Neutrophil (primary cell): ENCODE results near the gene PLAAT4.
"Not testable (repeated sequence)": the region's sequence is repeated elsewhere in the genome, so short reads cannot be mapped to it uniquely, and the experiment has no call there.

Experiments
- H3K27ac ChIP-seq: fragments of 200-600 bp; sonication (generic); 2 replicates; pipeline ENCODE4 v1.5.1; 2016; ENCODE audit warnings: mild to moderate bottlenecking, moderate library complexity
- H3K27me3 ChIP-seq: fragments of 200-600 bp; sonication (generic); 2 replicates; pipeline ENCODE4 v1.6.0; 2016; ENCODE audit warnings: mild to moderate bottlenecking
- H3K36me3 ChIP-seq: fragments of 200-600 bp; sonication (generic); 2 replicates; pipeline ENCODE4 v1.5.1; 2017
- H3K4me1 ChIP-seq, 2 experiments: fragments of 200-600 bp in 1 of 2; sonication (generic) in 1 of 2; 1 replicate in 1 of 2; 2 replicates in 1 of 2; pipeline versions ENCODE4 v1.5.1 to v1.6.1; 2013 to 2016; ENCODE audit warnings: low read depth in 1 of 2, low read length in 1 of 2, mild to moderate bottlenecking in 1 of 2, moderate library complexity in 1 of 2; ENCODE audit not compliant: control insufficient read depth in 1 of 2, insufficient read depth in 1 of 2
- H3K4me3 ChIP-seq, 2 experiments: fragments of 200-600 bp in 1 of 2; sonication (generic) in 1 of 2; 1 replicate in 1 of 2; 2 replicates in 1 of 2; pipeline ENCODE4 v1.5.1; 2013 to 2016; ENCODE audit warnings: low read depth in 1 of 2, low read length in 1 of 2, mild to moderate bottlenecking in 1 of 2, moderate library complexity in 1 of 2
- H3K9me3 ChIP-seq: fragments of 200-600 bp; sonication (generic); 2 replicates; pipeline ENCODE4 v1.5.1; 2016
- CTCF ChIP-seq: fragments of 200-600 bp; sonication (generic); IDR thresholded peaks from 2 replicates; pipeline ENCODE4 v1.5.1; 2016; ENCODE audit warnings: antibody characterized with exemption

Gene PLAAT4

GRCh38 chr11:63535734-63536133 is 874 bp upstream of the PLAAT4 start:
- H3K4me3 ChIP-seq: no peak overlapping the region
- peaks cover 32% of the 10 kb centered on the region for H3K27me3 ChIP-seq
- TF ChIP-seq CTCF: no peak
- no peaks in the 10 kb centered on the region for H3K36me3 ChIP-seq
- H3K4me1 ChIP-seq: peaks cover 11 to 14% of the 10 kb centered on the region in 2 experiments
- H3K9me3 ChIP-seq: no peaks in the 10 kb centered on the region
- no peak overlapping the region for H3K27ac ChIP-seq

GRCh38 chr11:63537293-63538101 is 889 bp downstream of the PLAAT4 start:
- H3K9me3 ChIP-seq: no peaks in the 10 kb centered on the region
- H3K4me1 ChIP-seq: peaks cover 11 to 14% of the 10 kb centered on the region in 2 experiments
- H3K27ac ChIP-seq: peak overlapping the region; percentile 73
- H3K27me3 ChIP-seq: peaks cover 22% of the 10 kb centered on the region
- no peaks in the 10 kb centered on the region for H3K36me3 ChIP-seq
- TF ChIP-seq CTCF: no peak
- H3K4me3 ChIP-seq: peak overlapping the region; percentile 49 to 57

GRCh38 chr11:63542506-63542905 is 5.9 kb downstream of the PLAAT4 start:
- H3K27ac ChIP-seq, H3K36me3 ChIP-seq, H3K4me3 ChIP-seq, H3K4me1 ChIP-seq, H3K27me3 ChIP-seq, H3K9me3 ChIP-seq: not testable (repeated sequence)

- no peaks in the 10 kb centered on the region for H3K4me1 ChIP-seq
- no peak for TF ChIP-seq CTCF
- no peaks in the 10 kb centered on the region for H3K9me3 ChIP-seq
- H3K36me3 ChIP-seq: no peaks in the 10 kb centered on the region
- no peak overlapping the region for H3K27ac ChIP-seq
- H3K4me3 ChIP-seq: no peak overlapping the region
- H3K27me3 ChIP-seq: no peaks in the 10 kb centered on the region
Observed at GRCh38 chr11:63543711-63544110, 7.1 kb downstream of the PLAAT4 start.

GRCh38 chr11:63547061-63547460 is 10.5 kb downstream of the PLAAT4 start:
- Histone ChIP-seq H3K27me3 (peaks cover 11% of the 10 kb centered on the region), H3K36me3 (no peaks in the 10 kb centered on the region), H3K4me1 (peaks cover 0 to 2% of the 10 kb centered on the region in 2 experiments), H3K9me3 (no peaks in the 10 kb centered on the region), H3K4me3 (no peak overlapping the region), H3K27ac (no peak overlapping the region)
- TF ChIP-seq CTCF: no peak

GRCh38 chr11:63548178-63548577 is 11.6 kb downstream of the PLAAT4 start:
- no peaks in the 10 kb centered on the region for H3K9me3 ChIP-seq
- H3K27ac ChIP-seq: no peak overlapping the region
- H3K4me1 ChIP-seq: peaks cover 0 to 2% of the 10 kb centered on the region in 2 experiments
- peaks cover 11% of the 10 kb centered on the region for H3K27me3 ChIP-seq
- no peaks in the 10 kb centered on the region for H3K36me3 ChIP-seq
- no peak for TF ChIP-seq CTCF
- H3K4me3 ChIP-seq: no peak overlapping the region
